Activated naive CD4-positive, alpha-beta T cell treated with anti-CD3 and anti-CD28 coated beads, Interleukin-2, amount 50 U/mL, for 72 hours (primary cell): ENCODE results near the gene PEX13. TPM values are rescaled to one million over a fixed set of nuclear protein-coding genes. Genes with fewer than 3 reads are reported as not detected.
"Not testable (repeated sequence)": the region's sequence is repeated elsewhere in the genome, so short reads cannot be mapped to it uniquely, and the experiment has no call there.

ENCODE experiments used
- ATAC-seq, 2 donors: fragments of 150-1000 bp; cut with Tn5 transposase; 2 replicates each; pipeline ENCODE4 v1.10.0; 2021; ENCODE audit warnings: mild to moderate bottlenecking in 2 of 2, moderate library complexity in 2 of 2
- DNase-seq, 2 donors: peaks; one replicate each; pipeline ENCODE4 v3.0.0; 2021 to 2022; ENCODE audit warnings: low spot score in 2 of 2
- H3K27ac Mint-ChIP-seq, 2 donors: one replicate each; pipeline ENCODE4 v1.8.0; 2022; ENCODE audit warnings: mild to moderate bottlenecking in 2 of 2, mixed read lengths in 2 of 2
- H3K36me3 Mint-ChIP-seq, 2 donors: one replicate each; pipeline ENCODE4 v1.8.0; 2022; ENCODE audit warnings: mixed read lengths in 2 of 2
- H3K9me3 Mint-ChIP-seq, 2 donors: one replicate each; pipeline ENCODE4 v1.8.0; 2022; ENCODE audit warnings: mixed read lengths in 2 of 2
- total RNA-seq, 2 donors: library from RNA; stranded (reverse); gene quantifications; one replicate each; pipeline ENCODE4 v1.2.3, GENCODE V29; 2022

The PEX13 gene
- total RNA-seq, 2 donors from 2014 or later: 14.4 to 20.7 TPM

- not testable (repeated sequence) for H3K27ac Mint-ChIP-seq, ATAC-seq, DNase-seq
- Mint-ChIP-seq H3K9me3 (peaks cover 12 to 13% of the 10 kb centered on the region in 2 donors), H3K36me3 (peaks cover 16 to 39% of the 10 kb centered on the region in 2 donors)
Measured at GRCh38 chr2:61034592-61034991, 17.1 kb downstream of the PEX13 start.

- peaks cover 16 to 36% of the 10 kb centered on the region in 2 donors for H3K36me3 Mint-ChIP-seq
- not testable (repeated sequence) for H3K27ac Mint-ChIP-seq, ATAC-seq, DNase-seq
- H3K9me3 Mint-ChIP-seq: peaks cover 12 to 13% of the 10 kb centered on the region in 2 donors
Measured at GRCh38 chr2:61036643-61037042, 19.1 kb downstream of the PEX13 start.

- Mint-ChIP-seq H3K9me3 (peaks cover 0 to under 1% of the 10 kb centered on the region in 2 donors), H3K27ac (no peak overlapping the region), H3K36me3 (no peaks in the 10 kb centered on the region)
- ATAC-seq: no peak
- no peak for DNase-seq
Measured at GRCh38 chr2:61042807-61043206, 25.3 kb downstream of the PEX13 start.

GRCh38 chr2:61044636-61045035 is 27.1 kb downstream of the PEX13 start:
- Mint-ChIP-seq H3K9me3 (no peaks in the 10 kb centered on the region), H3K27ac (no peak overlapping the region), H3K36me3 (no peaks in the 10 kb centered on the region)
- ATAC-seq (peak in 1 of 2 donors; percentile 28), DNase-seq (no peak)

GRCh38 chr2:61045226-61045625 is 27.7 kb downstream of the PEX13 start:
- ATAC-seq (no peak), DNase-seq (no peak)
- Mint-ChIP-seq H3K27ac (peak overlapping the region in 1 of 2 donors; percentile 48), H3K36me3 (no peaks in the 10 kb centered on the region), H3K9me3 (no peaks in the 10 kb centered on the region)

GRCh38 chr2:61045999-61046398 is 28.5 kb downstream of the PEX13 start:
- H3K9me3 Mint-ChIP-seq: no peaks in the 10 kb centered on the region
- no peak for ATAC-seq
- DNase-seq: no peak
- H3K36me3 Mint-ChIP-seq: no peaks in the 10 kb centered on the region
- H3K27ac Mint-ChIP-seq: peak overlapping the region in 1 of 2 donors; percentile 1

GRCh38 chr2:61055557-61055956 is 38.0 kb downstream of the PEX13 start:
- DNase-seq: no peak
- Mint-ChIP-seq H3K27ac (peak overlapping the region; percentile 38 to 91), H3K9me3 (no peaks in the 10 kb centered on the region), H3K36me3 (peaks cover 0 to 14% of the 10 kb centered on the region in 2 donors)
- peak in 1 of 2 donors; percentile 74 for ATAC-seq

- no peaks in the 10 kb centered on the region for H3K9me3 Mint-ChIP-seq
- no peak for ATAC-seq
- DNase-seq: no peak
- no peak overlapping the region for H3K27ac Mint-ChIP-seq
- H3K36me3 Mint-ChIP-seq: peaks cover 0 to 14% of the 10 kb centered on the region in 2 donors
Measured at GRCh38 chr2:61057562-61057961, 40.0 kb downstream of the PEX13 start.

GRCh38 chr2:61059382-61059781 is 41.9 kb downstream of the PEX13 start:
- no peak overlapping the region for H3K27ac Mint-ChIP-seq
- H3K36me3 Mint-ChIP-seq: peaks cover 0 to 14% of the 10 kb centered on the region in 2 donors
- no peaks in the 10 kb centered on the region for H3K9me3 Mint-ChIP-seq
- ATAC-seq (no peak), DNase-seq (no peak)

GRCh38 chr2:61065714-61066709 is 48.5 kb downstream of the PEX13 start, which contains the start of gene SANBR:
TSS of gene SANBR (plus strand) at chr2:61065871. CDS start at chr2:61070351, 4,480 bp downstream.
- peak; percentile 86 to 90 for DNase-seq
- peak; percentile 96 to 98 for ATAC-seq
- Mint-ChIP-seq H3K27ac (no peak within 1 kb of the TSS), H3K36me3 (no peaks in the 10 kb centered on the region), H3K9me3 (no peaks in the 10 kb centered on the region)

- DNase-seq (no peak), ATAC-seq (no peak)
- Mint-ChIP-seq H3K9me3 (no peaks in the 10 kb centered on the region), H3K27ac (no peak overlapping the region), H3K36me3 (no peaks in the 10 kb centered on the region)
Measured at GRCh38 chr2:61074100-61074499, 56.6 kb downstream of the PEX13 start.

- ATAC-seq (no peak), DNase-seq (no peak)
- no peaks in the 10 kb centered on the region for H3K9me3 Mint-ChIP-seq
- no peaks in the 10 kb centered on the region for H3K36me3 Mint-ChIP-seq
- no peak overlapping the region for H3K27ac Mint-ChIP-seq
Measured at GRCh38 chr2:61085883-61086282, 68.4 kb downstream of the PEX13 start.

GRCh38 chr2:61089797-61090196 is 72.3 kb downstream of the PEX13 start:
- Mint-ChIP-seq H3K27ac (no peak overlapping the region), H3K36me3 (no peaks in the 10 kb centered on the region), H3K9me3 (no peaks in the 10 kb centered on the region)
- ATAC-seq (no peak), DNase-seq (no peak)

- Mint-ChIP-seq H3K9me3 (no peaks in the 10 kb centered on the region), H3K36me3 (no peaks in the 10 kb centered on the region), H3K27ac (no peak overlapping the region)
- ATAC-seq: no peak
- no peak for DNase-seq
Measured at GRCh38 chr2:61090386-61090921, 72.9 kb downstream of the PEX13 start.

GRCh38 chr2:61091485-61091884 is 74.0 kb downstream of the PEX13 start:
- H3K9me3 Mint-ChIP-seq: no peaks in the 10 kb centered on the region
- no peaks in the 10 kb centered on the region for H3K36me3 Mint-ChIP-seq
- no peak for ATAC-seq
- no peak for DNase-seq
- no peak overlapping the region for H3K27ac Mint-ChIP-seq

GRCh38 chr2:61096438-61096837 is 78.9 kb downstream of the PEX13 start:
- no peaks in the 10 kb centered on the region for H3K9me3 Mint-ChIP-seq

GRCh38 chr2:61100801-61101200 is 83.3 kb downstream of the PEX13 start:
- no peak for DNase-seq
- H3K9me3 Mint-ChIP-seq: no peaks in the 10 kb centered on the region
- H3K27ac Mint-ChIP-seq: no peak overlapping the region
- no peaks in the 10 kb centered on the region for H3K36me3 Mint-ChIP-seq
- no peak for ATAC-seq

More at GRCh38 chr2:61096438-61096837, 78.9 kb downstream of the PEX13 start:
- Mint-ChIP-seq H3K27ac (no peak overlapping the region), H3K36me3 (no peaks in the 10 kb centered on the region)
- DNase-seq (no peak), ATAC-seq (no peak)
